ENCODE results near the gene PPP1R14B.

The PPP1R14B gene

DNA sequence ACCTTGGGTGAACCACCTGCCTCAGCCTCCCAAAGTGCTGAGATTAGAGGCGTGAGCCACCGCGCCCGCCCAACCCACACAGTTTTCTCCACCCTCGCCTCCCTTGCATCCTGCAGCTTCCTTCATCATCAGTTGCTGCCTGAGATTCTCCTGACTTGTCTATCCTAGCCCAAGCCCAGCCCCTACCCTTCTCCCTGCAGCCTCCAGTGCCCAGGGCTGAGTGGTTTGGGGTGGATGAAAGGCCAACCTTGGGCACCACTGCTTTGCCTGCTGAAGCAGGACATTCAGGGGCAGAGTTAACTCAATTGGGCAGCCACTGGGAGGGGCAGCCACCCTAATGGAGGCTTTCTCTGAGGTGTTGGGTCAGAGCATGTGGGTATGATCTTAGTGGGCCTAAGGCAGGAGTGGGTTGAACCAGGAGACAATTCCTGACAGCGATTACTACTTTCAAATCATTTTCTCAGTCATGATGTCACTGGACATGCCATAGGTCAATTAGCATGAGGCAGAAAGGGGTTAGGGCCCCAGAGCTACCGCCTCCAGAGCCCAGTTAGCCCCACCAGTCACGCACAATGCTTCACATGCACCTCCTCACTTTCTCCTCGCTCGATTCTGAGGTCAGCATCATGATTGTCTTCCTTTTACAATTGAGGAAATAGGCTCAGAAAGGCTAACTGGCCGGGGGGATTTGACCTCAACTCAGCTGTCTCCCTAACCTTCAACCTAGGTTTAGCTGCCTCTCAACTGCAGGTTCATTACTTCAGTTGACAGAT, 6.9 kb downstream of the PPP1R14B start:
- DNase-seq (ENCODE audit: low read depth in 1 of 2, low spot score in 1 of 2): peak; percentile 93 to 94
- H3K27ac ChIP-seq (replicated peaks): peak overlapping the region; percentile 97

GRCh38 chr11:64238999-64239398, 7.7 kb downstream of the PPP1R14B start:
- peak in 1 of 2 experiments; percentile 90 for DNase-seq (ENCODE audit: low read depth in 1 of 2, low spot score in 1 of 2)
- Histone ChIP-seq H3K27me3 (ENCODE audit: insufficient read depth, poor library complexity, severe bottlenecking) (no peaks in the 10 kb centered on the region), H3K27ac (replicated peaks) (peak overlapping the region; percentile 97), H3K4me3 (replicated peaks; ENCODE audit: insufficient read depth, low read length) (no peak overlapping the region)
- no peak; the same call in 1 of the 2 replicates for TF ChIP-seq SPI1 (IDR thresholded peaks at IDR 0.05; ENCODE audit: borderline replicate concordance, low read depth)
- TF ChIP-seq POLR2AphosphoS5 (IDR thresholded peaks at IDR 0.05; ENCODE audit: low read depth): peak; percentile 83
- 0 out of 2 replicates have a peak, but pooled peaks have one; percentile 12 for TF ChIP-seq GABPA (IDR thresholded peaks at IDR 0.05; ENCODE audit: low read depth)

More for the DNA sequence above, 6.9 kb downstream of the PPP1R14B start:
- TF ChIP-seq POLR2AphosphoS5 (IDR thresholded peaks at IDR 0.05; ENCODE audit: low read depth): no peak
- peak; percentile 90; the same call in 1 of the 2 replicates for TF ChIP-seq SPI1 (IDR thresholded peaks at IDR 0.05; ENCODE audit: borderline replicate concordance, low read depth)
- Histone ChIP-seq H3K27me3 (ENCODE audit: insufficient read depth, poor library complexity, severe bottlenecking) (no peaks in the 10 kb centered on the region), H3K4me3 (replicated peaks; ENCODE audit: insufficient read depth, low read length) (peak overlapping the region; percentile 80)

DNA sequence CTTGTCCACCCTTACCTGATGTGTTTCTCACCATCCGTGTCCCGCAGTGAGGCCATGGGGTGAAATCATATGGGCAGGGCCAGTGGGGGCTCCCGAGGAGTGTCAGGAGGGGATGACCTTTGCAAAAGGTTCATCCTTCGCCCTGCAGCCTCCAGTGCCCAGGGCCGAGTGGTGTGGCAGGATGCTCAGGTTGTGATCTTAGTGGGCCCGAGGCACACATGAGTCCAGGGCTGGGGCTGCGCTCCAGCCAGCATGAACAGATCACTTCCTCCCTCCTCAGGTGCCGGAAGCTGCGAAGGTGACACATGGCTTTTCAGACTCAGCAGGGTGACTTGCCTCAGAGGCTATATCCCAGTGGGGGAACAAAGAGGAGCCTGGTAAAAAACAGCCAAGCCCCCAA, 8.7 kb downstream of the PPP1R14B start:
- peak overlapping the region; percentile 97 for H3K27ac ChIP-seq (replicated peaks)
- H3K27me3 ChIP-seq (ENCODE audit: insufficient read depth, poor library complexity, severe bottlenecking): no peaks in the 10 kb centered on the region
- H3K4me3 ChIP-seq (replicated peaks; ENCODE audit: insufficient read depth, low read length): no peak overlapping the region
- TF ChIP-seq, protein P1, sequence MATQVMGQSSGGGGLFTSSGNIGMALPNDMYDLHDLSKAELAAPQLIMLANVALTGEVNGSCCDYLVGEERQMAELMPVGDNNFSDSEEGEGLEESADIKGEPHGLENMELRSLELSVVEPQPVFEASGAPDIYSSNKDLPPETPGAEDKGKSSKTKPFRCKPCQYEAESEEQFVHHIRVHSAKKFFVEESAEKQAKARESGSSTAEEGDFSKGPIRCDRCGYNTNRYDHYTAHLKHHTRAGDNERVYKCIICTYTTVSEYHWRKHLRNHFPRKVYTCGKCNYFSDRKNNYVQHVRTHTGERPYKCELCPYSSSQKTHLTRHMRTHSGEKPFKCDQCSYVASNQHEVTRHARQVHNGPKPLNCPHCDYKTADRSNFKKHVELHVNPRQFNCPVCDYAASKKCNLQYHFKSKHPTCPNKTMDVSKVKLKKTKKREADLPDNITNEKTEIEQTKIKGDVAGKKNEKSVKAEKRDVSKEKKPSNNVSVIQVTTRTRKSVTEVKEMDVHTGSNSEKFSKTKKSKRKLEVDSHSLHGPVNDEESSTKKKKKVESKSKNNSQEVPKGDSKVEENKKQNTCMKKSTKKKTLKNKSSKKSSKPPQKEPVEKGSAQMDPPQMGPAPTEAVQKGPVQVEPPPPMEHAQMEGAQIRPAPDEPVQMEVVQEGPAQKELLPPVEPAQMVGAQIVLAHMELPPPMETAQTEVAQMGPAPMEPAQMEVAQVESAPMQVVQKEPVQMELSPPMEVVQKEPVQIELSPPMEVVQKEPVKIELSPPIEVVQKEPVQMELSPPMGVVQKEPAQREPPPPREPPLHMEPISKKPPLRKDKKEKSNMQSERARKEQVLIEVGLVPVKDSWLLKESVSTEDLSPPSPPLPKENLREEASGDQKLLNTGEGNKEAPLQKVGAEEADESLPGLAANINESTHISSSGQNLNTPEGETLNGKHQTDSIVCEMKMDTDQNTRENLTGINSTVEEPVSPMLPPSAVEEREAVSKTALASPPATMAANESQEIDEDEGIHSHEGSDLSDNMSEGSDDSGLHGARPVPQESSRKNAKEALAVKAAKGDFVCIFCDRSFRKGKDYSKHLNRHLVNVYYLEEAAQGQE (IDR thresholded peaks at IDR 0.05; ENCODE audit: insufficient replicate concordance, low read depth): no peak
- TF ChIP-seq SPI1 (IDR thresholded peaks at IDR 0.05; ENCODE audit: borderline replicate concordance, low read depth): peak; percentile 78
- no peak for TF ChIP-seq GABPA (IDR thresholded peaks at IDR 0.05; ENCODE audit: low read depth)
- peak in 1 of 2 experiments; percentile 70 for DNase-seq (ENCODE audit: low read depth in 1 of 2, low spot score in 1 of 2)

DNA sequence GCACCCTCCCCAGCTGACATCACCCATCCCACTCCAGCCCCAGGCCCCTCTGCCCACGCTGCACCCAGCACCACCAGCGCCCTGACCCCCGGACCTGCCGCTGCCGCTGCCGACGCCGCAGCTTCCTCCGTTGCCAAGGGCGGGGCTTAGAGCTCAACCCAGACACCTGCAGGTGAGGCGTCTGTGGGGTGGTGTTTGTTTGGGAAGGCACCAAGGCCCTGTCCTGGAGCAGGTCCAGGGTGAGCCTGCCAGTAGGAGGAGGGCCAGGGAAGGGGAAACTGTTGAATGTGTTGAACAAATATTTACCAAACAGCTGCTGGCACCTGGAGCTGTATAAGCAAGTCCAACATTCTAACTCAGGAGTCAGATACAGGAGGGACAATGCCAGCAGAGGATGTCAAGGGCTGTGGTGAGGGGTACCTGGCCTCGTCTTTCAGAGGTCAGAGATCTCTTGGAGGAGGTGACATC, 9.2 kb downstream of the PPP1R14B start:
- Histone ChIP-seq H3K4me3 (replicated peaks; ENCODE audit: insufficient read depth, low read length) (no peak overlapping the region), H3K27ac (replicated peaks) (peak overlapping the region; percentile 97), H3K27me3 (ENCODE audit: insufficient read depth, poor library complexity, severe bottlenecking) (no peaks in the 10 kb centered on the region)
- TF ChIP-seq SPI1 (IDR thresholded peaks at IDR 0.05; ENCODE audit: borderline replicate concordance, low read depth) (no peak), GABPA (IDR thresholded peaks at IDR 0.05; ENCODE audit: low read depth) (no peak), POLR2AphosphoS5 (IDR thresholded peaks at IDR 0.05; ENCODE audit: low read depth) (no peak)
- TF ChIP-seq, protein P2, sequence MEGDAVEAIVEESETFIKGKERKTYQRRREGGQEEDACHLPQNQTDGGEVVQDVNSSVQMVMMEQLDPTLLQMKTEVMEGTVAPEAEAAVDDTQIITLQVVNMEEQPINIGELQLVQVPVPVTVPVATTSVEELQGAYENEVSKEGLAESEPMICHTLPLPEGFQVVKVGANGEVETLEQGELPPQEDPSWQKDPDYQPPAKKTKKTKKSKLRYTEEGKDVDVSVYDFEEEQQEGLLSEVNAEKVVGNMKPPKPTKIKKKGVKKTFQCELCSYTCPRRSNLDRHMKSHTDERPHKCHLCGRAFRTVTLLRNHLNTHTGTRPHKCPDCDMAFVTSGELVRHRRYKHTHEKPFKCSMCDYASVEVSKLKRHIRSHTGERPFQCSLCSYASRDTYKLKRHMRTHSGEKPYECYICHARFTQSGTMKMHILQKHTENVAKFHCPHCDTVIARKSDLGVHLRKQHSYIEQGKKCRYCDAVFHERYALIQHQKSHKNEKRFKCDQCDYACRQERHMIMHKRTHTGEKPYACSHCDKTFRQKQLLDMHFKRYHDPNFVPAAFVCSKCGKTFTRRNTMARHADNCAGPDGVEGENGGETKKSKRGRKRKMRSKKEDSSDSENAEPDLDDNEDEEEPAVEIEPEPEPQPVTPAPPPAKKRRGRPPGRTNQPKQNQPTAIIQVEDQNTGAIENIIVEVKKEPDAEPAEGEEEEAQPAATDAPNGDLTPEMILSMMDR (IDR thresholded peaks at IDR 0.05; ENCODE audit: insufficient read depth, low read length): no peak
- TF ChIP-seq, protein P1 (IDR thresholded peaks at IDR 0.05; ENCODE audit: insufficient replicate concordance, low read depth): no peak
- no peak for DNase-seq (ENCODE audit: low read depth in 1 of 2, low spot score in 1 of 2)

DNA sequence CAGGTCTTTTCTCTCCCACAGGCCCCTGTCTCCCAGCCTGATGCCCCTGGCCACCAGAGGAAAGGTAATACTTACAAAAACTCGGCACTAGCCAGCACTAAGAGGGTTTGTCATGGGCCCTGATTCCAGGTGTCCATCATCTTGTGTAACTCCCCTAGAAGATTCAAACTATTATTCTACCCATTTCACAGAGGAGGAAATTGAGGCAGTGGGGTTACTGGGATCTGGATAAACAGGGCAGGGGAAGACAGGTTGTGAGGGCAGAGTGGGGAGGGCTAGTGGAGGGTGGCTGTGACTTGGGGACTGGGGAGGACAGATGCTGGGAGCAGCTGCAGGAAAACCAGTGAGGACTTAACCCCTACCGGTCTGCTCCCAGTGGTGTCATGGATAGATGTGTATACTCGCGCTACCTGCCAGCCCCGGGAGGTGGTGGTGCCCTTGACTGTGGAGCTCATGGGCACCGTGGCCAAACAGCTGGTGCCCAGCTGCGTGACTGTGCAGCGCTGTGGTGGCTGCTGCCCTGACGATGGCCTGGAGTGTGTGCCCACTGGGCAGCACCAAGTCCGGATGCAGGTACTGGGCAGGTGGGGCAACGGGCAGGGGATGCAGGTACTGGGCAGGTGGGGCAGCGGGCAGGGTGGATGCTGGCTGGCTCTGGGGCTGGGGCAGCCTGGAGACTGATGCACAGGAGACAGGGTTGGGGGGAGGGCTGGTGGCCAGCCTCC, 11.1 kb downstream of the PPP1R14B start:
- Histone ChIP-seq H3K4me3 (replicated peaks; ENCODE audit: insufficient read depth, low read length) (peak overlapping the region; percentile 53), H3K27me3 (ENCODE audit: insufficient read depth, poor library complexity, severe bottlenecking) (no peaks in the 10 kb centered on the region), H3K27ac (replicated peaks) (no peak overlapping the region)
- TF ChIP-seq, protein P1 (IDR thresholded peaks at IDR 0.05; ENCODE audit: insufficient replicate concordance, low read depth): no peak
- no peak for DNase-seq (ENCODE audit: low read depth in 1 of 2, low spot score in 1 of 2)
